GM12874 (cell line): ENCODE results near the gene SLC10A7.

ENCODE experiments used
- CTCF ChIP-seq: IDR thresholded peaks from 2 replicates; pipeline ENCODE4 v1.5.1; 2011; ENCODE audit warnings: low read depth, mild to moderate bottlenecking, control low read depth, low read length, moderate library complexity; ENCODE audit not compliant: insufficient read depth

SLC10A7 gene

GRCh38 chr4:146292508-146292907 lies 229.2 kb downstream of the SLC10A7 start:
- TF ChIP-seq CTCF: no peak

- TF ChIP-seq CTCF: no peak
Measured at GRCh38 chr4:146291313-146291712, 230.4 kb downstream of the SLC10A7 start.

GRCh38 chr4:146288193-146288592 lies 233.5 kb downstream of the SLC10A7 start:
- no peak for TF ChIP-seq CTCF

- TF ChIP-seq CTCF: no peak
Measured at GRCh38 chr4:146285037-146285436, 236.7 kb downstream of the SLC10A7 start.

- TF ChIP-seq CTCF: no peak
Measured at GRCh38 chr4:146283758-146284651, 237.7 kb downstream of the SLC10A7 start.

GRCh38 chr4:146282657-146283056 lies 239.1 kb downstream of the SLC10A7 start:
- TF ChIP-seq CTCF: no peak

GRCh38 chr4:146278986-146279385 lies 242.8 kb downstream of the SLC10A7 start:
- TF ChIP-seq CTCF: no peak
